Transverse colon (tissue), 4 donors: ENCODE results near the gene CRADD. TPM values are rescaled to one million over a fixed set of nuclear protein-coding genes. Genes with fewer than 3 reads are reported as not detected.

Experiments
- DNase-seq: peaks from one replicate; pipeline ENCODE4 v3.0.0-alpha.2; 2019
- H3K27ac ChIP-seq, 4 donors: fragments of 200-600 bp; sonication (generic); 2 replicates each; pipeline ENCODE4 v1.5.1; 2016 to 2018; ENCODE audit warnings: inconsistent platforms in 4 of 4
- H3K27me3 ChIP-seq: fragments of 200-600 bp; sonication (generic); 2 replicates; pipeline ENCODE4 v1.5.1; 2017; ENCODE audit warnings: inconsistent platforms
- H3K36me3 ChIP-seq, 4 donors: fragments of 200-600 bp; sonication (generic); 2 replicates each; pipeline ENCODE4 v1.5.1; 2017 to 2019; ENCODE audit warnings: inconsistent platforms in 4 of 4
- H3K4me1 ChIP-seq, 4 donors: fragments of 200-600 bp; sonication (generic); 2 replicates each; pipeline ENCODE4 v1.5.1; 2017 to 2020; ENCODE audit warnings: inconsistent platforms in 4 of 4
- H3K4me3 ChIP-seq, 4 donors: fragments of 200-600 bp; sonication (generic); 1 replicate in 1 of 4; 2 replicates in 3 of 4; pipeline versions ENCODE4 v1.5.1 to v1.6.1; 2017 to 2019; ENCODE audit warnings: inconsistent platforms in 4 of 4
- H3K9me3 ChIP-seq, 2 donors: fragments of 200-600 bp; sonication (generic); 2 replicates each; pipeline ENCODE4 v1.5.1; 2017 to 2019; ENCODE audit warnings: inconsistent platforms in 2 of 2
- CTCF ChIP-seq, 5 experiments: fragments of 200-600 bp in 3 of 5; fragments of 450-650 bp in 2 of 5; sonication (generic) in 3 of 5; IDR thresholded peaks; 1 replicate in 2 of 5; 2 replicates in 3 of 5; pipeline ENCODE4 v1.5.1; 2016 to 2017; ENCODE audit warnings: antibody characterized with exemption in 5 of 5, inconsistent platforms in 3 of 5, mild to moderate bottlenecking in 2 of 5, moderate library complexity in 1 of 5
- EP300 ChIP-seq: sonication (generic); formaldehyde crosslinking; IDR thresholded peaks from one replicate; pipeline ENCODE4 v1.6.1; 2017; ENCODE audit warnings: antibody characterized with exemption, low read depth
- POLR2A ChIP-seq: fragments of 450-650 bp; IDR thresholded peaks from one replicate; pipeline ENCODE4 v1.6.1; 2016; ENCODE audit warnings: antibody characterized with exemption, mild to moderate bottlenecking, moderate library complexity
- POLR2AphosphoS5 ChIP-seq, 3 donors: sonication (generic); formaldehyde crosslinking; IDR thresholded peaks; one replicate each; pipeline ENCODE4 v1.6.1; 2016; ENCODE audit warnings: antibody characterized with exemption in 3 of 3
- WGBS, 2 donors: methylation state at CpG; one replicate each; pipeline ENCODE4 v1.1.5; 2018; ENCODE audit warnings: low coverage in 1 of 2; 5-methylcytosine and 5-hydroxymethylcytosine counted together
- in situ Hi-C, 4 donors: fragments of 200-750 bp; cut with MboI; loops; one replicate each; pipeline versions ENCODE4 v1.15.0 to v1.15.1; 2017; ENCODE audit warnings: low sequenced_read_pairs in 3 of 4, low pct_ligation_motif_present in 1 of 4, low pct_unique_long_range_greater_than_20kb in 1 of 4
- intact Hi-C: fragments of 100-400 bp; cut with DNase I; formaldehyde crosslinking; loops from one replicate; pipeline ENCODE4 v1.15.1; 2023; ENCODE audit warnings: low total_unique reads
- total RNA-seq, 4 donors: library from RNA; depleted of rRNA; stranded (reverse); fragments of >200 nt; gene quantifications; one replicate each; pipeline ENCODE4 v1.1.0, GENCODE V29; 2016

Gene CRADD
- total RNA-seq, 4 donors from 2014 or later = 45.6 to 59.3 (median 56.3) TPM

- TF ChIP-seq CTCF (IDR thresholded peaks at IDR 0.05) (no peak), EP300 (no peak), POLR2A (no peak), POLR2AphosphoS5 (IDR thresholded peaks at IDR 0.05) (no peak)
- Histone ChIP-seq H3K27me3 (no peaks in the 10 kb centered on the region), H3K36me3 (no peaks in the 10 kb centered on the region), H3K4me1 (peaks cover 0 to 6% (median 0%) of the 10 kb centered on the region in 4 donors), H3K9me3 (no peaks in the 10 kb centered on the region), H3K27ac (no peak overlapping the region), H3K4me3 (no peak overlapping the region)
- intact Hi-C loops (no loop called here), in situ Hi-C loops (no loop called here)
- WGBS, 2 donors = 86 to 93% methylated on average over 2 to 6 of the region's 6 CpGs
- DNase-seq = no peak
Measured at GRCh38 chr12:93833946-93834345, 156.8 kb downstream of the CRADD start.

- intact Hi-C loops = no loop called here
- Histone ChIP-seq H3K27me3 (no peaks in the 10 kb centered on the region), H3K36me3 (no peaks in the 10 kb centered on the region), H3K27ac (no peak overlapping the region), H3K9me3 (no peaks in the 10 kb centered on the region), H3K4me3 (no peak overlapping the region), H3K4me1 (peaks cover 0 to 6% (median 0%) of the 10 kb centered on the region in 4 donors)
- in situ Hi-C loops = no loop called here
- TF ChIP-seq EP300 (no peak), POLR2AphosphoS5 (IDR thresholded peaks at IDR 0.05) (no peak), CTCF (IDR thresholded peaks at IDR 0.05) (no peak), POLR2A (no peak)
- 71 to 88% methylated on average over 6 to 7 of the region's 7 CpGs for WGBS, 2 donors
- no peak for DNase-seq
Measured at GRCh38 chr12:93836620-93837260, 159.6 kb downstream of the CRADD start.

GRCh38 chr12:93838193-93838592, 161.0 kb downstream of the CRADD start:
- Histone ChIP-seq H3K4me1 (peaks cover 0 to 6% (median 0%) of the 10 kb centered on the region in 4 donors), H3K9me3 (no peaks in the 10 kb centered on the region), H3K4me3 (no peak overlapping the region), H3K36me3 (no peaks in the 10 kb centered on the region), H3K27me3 (no peaks in the 10 kb centered on the region), H3K27ac (no peak overlapping the region)
- intact Hi-C loops (no loop called here), in situ Hi-C loops (no loop called here)
- peak; percentile 13 for DNase-seq
- TF ChIP-seq POLR2AphosphoS5 (IDR thresholded peaks at IDR 0.05) (no peak), EP300 (no peak), CTCF (IDR thresholded peaks at IDR 0.05) (no peak)
- WGBS, 2 donors = 52 to 84% methylated on average over 2 to 3 of the region's 3 CpGs

- Histone ChIP-seq H3K27me3 (no peaks in the 10 kb centered on the region), H3K4me3 (no peak overlapping the region), H3K36me3 (no peaks in the 10 kb centered on the region), H3K4me1 (peaks cover 0 to 6% (median 0%) of the 10 kb centered on the region in 4 donors), H3K27ac (no peak overlapping the region), H3K9me3 (no peaks in the 10 kb centered on the region)
- intact Hi-C loops = no loop called here
- in situ Hi-C loops = no loop called here
- no peak for DNase-seq
- WGBS, 2 donors = 93 to 97% methylated on average over 4 of the region's 4 CpGs
- TF ChIP-seq POLR2AphosphoS5 (IDR thresholded peaks at IDR 0.05) = no peak
- no peak for TF ChIP-seq CTCF (IDR thresholded peaks at IDR 0.05)
- no peak for TF ChIP-seq EP300
Measured at GRCh38 chr12:93839064-93839463, 161.9 kb downstream of the CRADD start.
